B cell (primary cell): ENCODE results near the gene IL7R. TPM values are rescaled to one million over a fixed set of nuclear protein-coding genes. Genes with fewer than 3 reads are reported as not detected.

Experiments
- ATAC-seq: fragments of 200-7000 bp; cut with Tn5 transposase; one replicate; pipeline ENCODE4 v1.10.0; 2021; ENCODE audit warnings: low read depth, mild to moderate bottlenecking, moderate number of reproducible peaks, moderate library complexity
- CTCF ChIA-PET: fragments of 350-600 bp; sonication (Branson Sonifier 250); formaldehyde crosslinking; loops from one replicate; lab custom pipeline; 2021; ENCODE audit warnings: antibody characterized with exemption, inconsistent platforms; lab: Charles Lee
- POLR2A ChIA-PET: fragments of 350-600 bp; sonication (Branson Sonifier 250); formaldehyde crosslinking; loops from one replicate; lab custom pipeline; 2021; ENCODE audit warnings: antibody characterized with exemption; lab: Charles Lee
- DNase-seq: peaks from one replicate; pipeline ENCODE4 v3.0.0; 2013
- H2AFZ ChIP-seq: 2 replicates; pipeline ENCODE4 v1.6.1; 2012; ENCODE audit warnings: mild to moderate bottlenecking, low read depth, low read length; ENCODE audit not compliant: insufficient read depth, poor library complexity, severe bottlenecking
- H3K27ac ChIP-seq, 2 donors: 1 replicate in 1 of 2; 2 replicates in 1 of 2; pipeline ENCODE4 v1.5.1; 2012 to 2013; ENCODE audit warnings: low read length in 2 of 2, mild to moderate bottlenecking in 2 of 2, moderate library complexity in 1 of 2
- H3K27me3 ChIP-seq, 4 experiments: fragments of 200-600 bp in 1 of 4; sonication (generic) in 1 of 4; replicated peaks in 1 of 4; 1 replicate in 2 of 4; 2 replicates in 2 of 4; pipeline versions ENCODE4 v1.6.1 to v1.7.0; 2013 to 2016; ENCODE audit warnings: low read length in 3 of 4, mild to moderate bottlenecking in 2 of 4, mixed read lengths in 1 of 4, moderate library complexity in 1 of 4; ENCODE audit not compliant: insufficient read depth in 4 of 4, control insufficient read depth in 3 of 4; ENCODE audit errors: control extremely low read depth in 1 of 4
- H3K36me3 ChIP-seq, 2 experiments: replicated peaks in 1 of 2; 1 replicate in 1 of 2; 2 replicates in 1 of 2; pipeline versions ENCODE4 v1.6.1 to v1.7.1; 2013; ENCODE audit warnings: low read length in 1 of 2; ENCODE audit not compliant: insufficient read depth in 2 of 2, control insufficient read depth in 1 of 2; ENCODE audit errors: control extremely low read depth in 1 of 2, extremely low read depth in 1 of 2
- H3K4me1 ChIP-seq, 2 donors: fragments of 200-600 bp in 1 of 2; sonication (generic) in 1 of 2; 1 replicate in 1 of 2; 2 replicates in 1 of 2; pipeline versions ENCODE4 v1.5.1 to v1.6.1; 2013 to 2017; ENCODE audit warnings: low read length in 2 of 2; ENCODE audit not compliant: control insufficient read depth in 2 of 2, insufficient read depth in 2 of 2
- H3K4me2 ChIP-seq: replicated peaks from 2 replicates; pipeline ENCODE3; 2012; ENCODE audit warnings: mild to moderate bottlenecking, low read depth, low read length; ENCODE audit not compliant: poor library complexity, severe bottlenecking
- H3K4me3 ChIP-seq, 5 experiments: fragments of 200-600 bp in 1 of 5; sonication (generic) in 1 of 5; 1 replicate in 3 of 5; 2 replicates in 2 of 5; pipeline versions ENCODE4 v1.5.1 to v1.7.0; 2011 to 2016; ENCODE audit warnings: low read length in 4 of 5, mild to moderate bottlenecking in 4 of 5, low read depth in 2 of 5, control low read depth in 1 of 5, moderate library complexity in 1 of 5; ENCODE audit not compliant: insufficient read depth in 1 of 5; ENCODE audit errors: control extremely low read depth in 1 of 5, extremely low read depth in 1 of 5
- H3K79me2 ChIP-seq: fragments of 200-600 bp; sonication (generic); one replicate; pipeline ENCODE4 v1.6.0; 2016; ENCODE audit warnings: low read length; ENCODE audit not compliant: control insufficient read depth, insufficient read depth
- H3K9ac ChIP-seq: fragments of 200-600 bp; sonication (generic); 2 replicates; pipeline ENCODE4 v1.6.1; 2017; ENCODE audit warnings: mild to moderate bottlenecking, low read length, moderate library complexity
- H3K9me3 ChIP-seq, 3 donors: one replicate each; pipeline versions ENCODE4 v1.6.1 to v1.7.1; 2013; ENCODE audit warnings: low read length in 2 of 3; ENCODE audit not compliant: control insufficient read depth in 2 of 3, insufficient read depth in 1 of 3; ENCODE audit errors: control extremely low read depth in 1 of 3
- H4K20me1 ChIP-seq: 2 replicates; pipeline ENCODE4 v1.6.0; 2012; ENCODE audit warnings: mild to moderate bottlenecking, low read length; ENCODE audit not compliant: insufficient read depth, control insufficient read depth, poor library complexity, severe bottlenecking
- H3K27ac Mint-ChIP-seq: one replicate; pipeline ENCODE4 v1.8.0; 2021; ENCODE audit warnings: mixed read lengths
- H3K27me3 Mint-ChIP-seq: one replicate; pipeline ENCODE4 v1.8.0; 2021; ENCODE audit warnings: mixed read lengths
- H3K4me1 Mint-ChIP-seq: one replicate; pipeline ENCODE4 v1.8.0; 2021; ENCODE audit warnings: mixed read lengths
- H3K4me3 Mint-ChIP-seq: one replicate; pipeline ENCODE4 v1.8.0; 2021; ENCODE audit warnings: mixed read lengths
- H3K9me3 Mint-ChIP-seq: one replicate; pipeline ENCODE4 v1.8.0; 2022; ENCODE audit warnings: mixed read lengths; ENCODE audit not compliant: insufficient read depth
- CTCF ChIP-seq: fragments of 200-600 bp; IDR thresholded peaks from one replicate; pipeline ENCODE4 v1.8.0; 2022; ENCODE audit warnings: antibody characterized with exemption, mild to moderate bottlenecking
- EZH2 ChIP-seq: IDR thresholded peaks from 2 replicates; pipeline ENCODE4 v1.6.1; 2012; ENCODE audit warnings: borderline replicate concordance, low read depth, mild to moderate bottlenecking, moderate library complexity, low read length; ENCODE audit not compliant: insufficient read depth, poor library complexity, severe bottlenecking
- WGBS: methylation state at CpG from one replicate; pipeline ENCODE4 v1.1.5; 2013; ENCODE audit warnings: missing lambda C conversion rate; ENCODE audit not compliant: insufficient coverage; 5-methylcytosine and 5-hydroxymethylcytosine counted together
- intact Hi-C: fragments of 100-400 bp; cut with micrococcal nuclease; formaldehyde crosslinking; loops from one replicate; pipeline ENCODE4 v1.10.0; 2022
- polyA plus RNA-seq: library from polyadenylated mRNA; depleted of rRNA; stranded (reverse); fragments of >200 nt; gene quantifications from 2 replicates; pipeline ENCODE4 v1.2.3, GENCODE V29; 2012
- total RNA-seq, 2 donors: library from RNA; stranded (reverse); fragments of 120-200 nt in 1 of 2; gene quantifications; 1 replicate in 1 of 2; 2 replicates in 1 of 2; pipeline versions ENCODE4 v1.2.3 to v1.2.4, GENCODE V29; 2013 to 2022

IL7R gene
- total and polyA plus RNA-seq, 2 donors (not counting 1 experiment from before 2014, with no cell fraction given): 2.4 TPM

- peaks cover 3% of the 10 kb centered on the region for H3K27me3 Mint-ChIP-seq
- no peaks in the 10 kb centered on the region for H3K27me3 ChIP-seq
- DNase-seq (no peak), ATAC-seq (no peak)
- H4K20me1 ChIP-seq: no peaks in the 10 kb centered on the region
- CTCF ChIA-PET: no interaction called here
- H3K4me2 ChIP-seq: no peak overlapping the region
- H3K4me1 ChIP-seq: no peaks in the 10 kb centered on the region
- intact Hi-C loops: no loop called here
- H3K9ac ChIP-seq: no peak overlapping the region
- H3K4me3 ChIP-seq: no peak overlapping the region
- H3K27ac Mint-ChIP-seq: no peak overlapping the region
- no peaks in the 10 kb centered on the region for H3K36me3 ChIP-seq
- H3K9me3 Mint-ChIP-seq: no peaks in the 10 kb centered on the region
- no CpG with 5 or more reads among the region's 2 CpGs for WGBS
- no peak overlapping the region for H2AFZ ChIP-seq
- POLR2A ChIA-PET: no interaction called here
- H3K9me3 ChIP-seq: no peaks in the 10 kb centered on the region
- H3K4me1 Mint-ChIP-seq: peaks cover 8% of the 10 kb centered on the region
- H3K27ac ChIP-seq: no peak overlapping the region
- TF ChIP-seq CTCF: no peak
- no peak for TF ChIP-seq EZH2
- H3K79me2 ChIP-seq: no peaks in the 10 kb centered on the region
- no peak overlapping the region for H3K4me3 Mint-ChIP-seq
These were observed 45.5 kb downstream of the IL7R start for GRCh38 chr5:35902046-35902672.

- Histone ChIP-seq H4K20me1 (no peaks in the 10 kb centered on the region), H3K36me3 (no peaks in the 10 kb centered on the region), H3K4me3 (no peak overlapping the region), H3K27ac (no peak overlapping the region), H3K9me3 (no peaks in the 10 kb centered on the region), H3K9ac (no peak overlapping the region), H3K79me2 (no peaks in the 10 kb centered on the region), H3K4me2 (no peak overlapping the region), H3K27me3 (no peaks in the 10 kb centered on the region), H2AFZ (no peak overlapping the region), H3K4me1 (no peaks in the 10 kb centered on the region)
- POLR2A ChIA-PET: no interaction called here
- Mint-ChIP-seq H3K4me1 (peaks cover 8% of the 10 kb centered on the region), H3K27ac (no peak overlapping the region), H3K9me3 (no peaks in the 10 kb centered on the region), H3K27me3 (peaks cover 3% of the 10 kb centered on the region), H3K4me3 (no peak overlapping the region)
- DNase-seq (no peak), ATAC-seq (no peak)
- CTCF ChIA-PET: no interaction called here
- WGBS: 93% methylated on average over 2 of the region's 6 CpGs
- no peak for TF ChIP-seq EZH2
- TF ChIP-seq CTCF: no peak
- intact Hi-C loops: no loop called here
These were observed 47.0 kb downstream of the IL7R start for GRCh38 chr5:35903631-35904203.
